Measurements from ENCODE around the gene ARHGAP26. TPM values are rescaled to one million over a fixed set of nuclear protein-coding genes. Genes with fewer than 3 reads are reported as not detected.

The ARHGAP26 gene
- total RNA-seq, 4 donors from 2014 or later, result 12.4 to 49.5 (median 31.8) TPM

DNA sequence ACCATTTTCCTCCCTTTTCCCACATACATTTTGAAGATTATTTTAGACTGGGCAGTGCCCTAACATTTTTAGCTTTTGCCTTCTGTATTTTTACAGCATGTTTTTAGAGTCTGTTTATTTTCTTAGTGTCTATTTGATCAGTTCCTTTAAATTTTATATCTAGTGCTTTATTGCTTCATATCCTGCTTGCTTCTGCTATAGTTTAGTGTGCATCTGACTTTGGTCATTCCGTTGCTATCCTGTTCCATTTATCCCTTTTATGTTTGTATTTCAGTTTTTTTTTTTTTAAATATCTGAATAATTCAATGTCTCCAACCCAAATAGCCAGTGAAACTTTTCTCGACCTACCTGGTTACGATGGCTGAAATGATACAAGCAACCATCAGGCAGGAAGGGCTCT lies 203.8 kb downstream of the ARHGAP26 start:
- no peak for TF ChIP-seq POLR2A (IDR thresholded peaks at IDR 0.05)
- TF ChIP-seq, protein P1, sequence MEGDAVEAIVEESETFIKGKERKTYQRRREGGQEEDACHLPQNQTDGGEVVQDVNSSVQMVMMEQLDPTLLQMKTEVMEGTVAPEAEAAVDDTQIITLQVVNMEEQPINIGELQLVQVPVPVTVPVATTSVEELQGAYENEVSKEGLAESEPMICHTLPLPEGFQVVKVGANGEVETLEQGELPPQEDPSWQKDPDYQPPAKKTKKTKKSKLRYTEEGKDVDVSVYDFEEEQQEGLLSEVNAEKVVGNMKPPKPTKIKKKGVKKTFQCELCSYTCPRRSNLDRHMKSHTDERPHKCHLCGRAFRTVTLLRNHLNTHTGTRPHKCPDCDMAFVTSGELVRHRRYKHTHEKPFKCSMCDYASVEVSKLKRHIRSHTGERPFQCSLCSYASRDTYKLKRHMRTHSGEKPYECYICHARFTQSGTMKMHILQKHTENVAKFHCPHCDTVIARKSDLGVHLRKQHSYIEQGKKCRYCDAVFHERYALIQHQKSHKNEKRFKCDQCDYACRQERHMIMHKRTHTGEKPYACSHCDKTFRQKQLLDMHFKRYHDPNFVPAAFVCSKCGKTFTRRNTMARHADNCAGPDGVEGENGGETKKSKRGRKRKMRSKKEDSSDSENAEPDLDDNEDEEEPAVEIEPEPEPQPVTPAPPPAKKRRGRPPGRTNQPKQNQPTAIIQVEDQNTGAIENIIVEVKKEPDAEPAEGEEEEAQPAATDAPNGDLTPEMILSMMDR (IDR thresholded peaks at IDR 0.05), result no peak
- no peaks in the 10 kb centered on the region for H3K27me3 ChIP-seq
- H3K9me3 ChIP-seq, result no peaks in the 10 kb centered on the region
- H3K27ac ChIP-seq, result no peak overlapping the region
- no peaks in the 10 kb centered on the region for H3K36me3 ChIP-seq
- DNase-seq, result no peak
- no peaks in the 10 kb centered on the region for H3K4me1 ChIP-seq
- no peak overlapping the region for H3K4me3 ChIP-seq
- intact Hi-C loops (cut with DNase I; ENCODE audit: low total_unique reads), result no loop called here

DNA sequence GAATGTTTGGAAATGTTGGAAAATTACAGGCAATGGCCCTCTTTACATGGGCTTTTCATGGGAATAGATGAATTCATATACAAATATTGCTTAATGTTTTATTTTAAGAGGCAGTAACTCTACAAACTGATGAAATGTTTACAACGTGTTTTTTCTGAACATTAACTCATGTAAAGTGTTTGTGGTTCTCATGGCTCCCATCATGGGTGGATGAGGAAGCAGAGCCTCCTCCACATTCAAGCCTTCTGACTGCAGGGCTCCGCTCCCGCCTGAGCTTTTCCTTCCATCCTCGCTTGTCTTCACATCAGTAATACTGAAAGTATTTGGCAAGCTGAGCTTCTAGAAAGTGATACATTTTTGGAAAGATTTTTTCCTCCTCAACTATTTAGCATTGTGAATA lies 204.2 kb downstream of the ARHGAP26 start:
- Histone ChIP-seq H3K4me1 (no peaks in the 10 kb centered on the region), H3K27ac (no peak overlapping the region), H3K4me3 (no peak overlapping the region), H3K9me3 (no peaks in the 10 kb centered on the region), H3K27me3 (no peaks in the 10 kb centered on the region), H3K36me3 (no peaks in the 10 kb centered on the region)
- DNase-seq, result no peak
- TF ChIP-seq POLR2A (IDR thresholded peaks at IDR 0.05), result no peak
- TF ChIP-seq, protein P1 (IDR thresholded peaks at IDR 0.05), result no peak
- intact Hi-C loops (cut with DNase I; ENCODE audit: low total_unique reads), result no loop called here

DNA sequence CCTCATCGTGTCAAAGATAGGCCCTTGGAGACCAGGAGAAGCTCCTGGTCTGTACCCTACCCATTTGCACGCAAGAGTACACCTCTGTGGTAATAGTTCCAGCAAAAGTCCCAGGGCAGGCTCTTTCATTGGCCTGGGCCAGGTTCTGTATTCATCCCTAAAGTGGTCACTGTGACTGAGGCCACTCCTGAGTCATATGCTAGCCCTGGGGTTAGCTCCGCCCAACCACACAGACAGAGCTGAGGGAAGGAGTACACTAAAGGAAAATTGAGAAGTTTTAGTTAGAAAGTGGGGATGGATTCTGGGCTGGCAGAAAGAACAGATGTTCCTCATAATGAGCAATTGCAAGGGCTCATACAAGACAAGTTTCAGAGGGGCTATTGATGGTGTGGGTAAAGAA lies 206.7 kb downstream of the ARHGAP26 start:
- Histone ChIP-seq H3K27me3 (no peaks in the 10 kb centered on the region), H3K9me3 (no peaks in the 10 kb centered on the region), H3K4me1 (peaks cover 2 to 4% of the 10 kb centered on the region in 2 donors), H3K36me3 (no peaks in the 10 kb centered on the region), H3K27ac (no peak overlapping the region), H3K4me3 (no peak overlapping the region)
- intact Hi-C loops (cut with DNase I; ENCODE audit: low total_unique reads), result no loop called here
- TF ChIP-seq POLR2A (IDR thresholded peaks at IDR 0.05), result no peak
- TF ChIP-seq, protein P1 (IDR thresholded peaks at IDR 0.05), result no peak
- no peak for DNase-seq

DNA sequence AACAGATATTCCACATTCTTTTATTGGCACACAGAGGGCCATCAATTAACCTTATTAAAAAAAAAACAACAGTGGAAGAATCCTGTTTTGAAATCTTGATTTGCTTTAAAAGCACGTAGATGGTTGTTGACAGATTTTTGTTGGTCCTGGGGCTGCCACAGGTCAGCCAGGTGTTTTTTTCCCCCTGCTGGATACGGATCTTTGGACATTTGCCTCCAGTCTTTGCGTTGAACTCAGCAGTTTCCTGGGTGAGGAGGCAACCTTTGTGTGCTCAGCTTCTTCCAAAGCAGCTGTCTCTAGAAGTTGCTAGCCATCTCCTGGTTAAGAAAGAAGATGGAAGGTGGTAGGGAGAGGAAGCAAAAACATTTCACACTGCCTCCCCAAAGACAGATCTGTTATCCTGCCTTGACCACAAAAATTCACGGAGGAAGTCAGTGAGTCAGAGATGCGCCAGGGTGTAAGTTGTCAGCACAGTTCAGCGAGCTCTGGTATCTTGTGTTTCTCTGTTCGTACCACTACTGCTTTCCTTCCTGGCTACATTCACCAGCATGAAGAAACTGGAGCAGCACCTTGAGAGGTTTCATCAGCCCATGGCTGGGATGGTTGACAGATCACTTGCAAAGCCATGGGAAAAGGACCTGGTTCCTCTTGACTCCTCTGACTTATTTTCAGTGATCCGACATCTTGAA lies 207.3 kb downstream of the ARHGAP26 start:
- no peaks in the 10 kb centered on the region for H3K36me3 ChIP-seq
- no peak overlapping the region for H3K4me3 ChIP-seq
- H3K27ac ChIP-seq, result no peak overlapping the region
- H3K4me1 ChIP-seq, result peaks cover 8 to 11% of the 10 kb centered on the region in 2 donors
- H3K9me3 ChIP-seq, result no peaks in the 10 kb centered on the region
- intact Hi-C loops (cut with DNase I; ENCODE audit: low total_unique reads), result no loop called here
- TF ChIP-seq, protein P1 (IDR thresholded peaks at IDR 0.05), result no peak
- TF ChIP-seq POLR2A (IDR thresholded peaks at IDR 0.05), result no peak
- no peaks in the 10 kb centered on the region for H3K27me3 ChIP-seq
- DNase-seq, result no peak

DNA sequence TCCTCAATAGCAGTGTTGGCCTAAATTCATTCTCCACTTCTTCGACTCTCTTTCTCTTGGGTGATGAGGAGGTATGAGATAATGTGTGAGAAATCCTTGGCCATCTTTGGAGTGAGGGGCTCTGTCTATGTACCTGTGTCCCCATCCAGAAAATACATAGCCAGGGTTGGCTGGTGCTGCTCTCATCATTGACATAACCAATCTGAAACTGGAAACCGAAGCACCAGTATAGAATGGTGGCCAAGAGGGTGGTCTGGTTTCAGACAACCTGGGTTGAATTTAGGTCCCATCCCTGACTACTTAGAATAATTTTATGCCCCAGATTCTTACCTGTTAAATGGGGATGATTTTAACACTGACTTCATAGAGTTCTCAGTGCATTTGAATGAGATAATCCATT lies 208.1 kb downstream of the ARHGAP26 start:
- DNase-seq, result no peak
- no peaks in the 10 kb centered on the region for H3K27me3 ChIP-seq
- H3K9me3 ChIP-seq, result no peaks in the 10 kb centered on the region
- H3K36me3 ChIP-seq, result no peaks in the 10 kb centered on the region
- H3K4me1 ChIP-seq, result peaks cover 12 to 13% of the 10 kb centered on the region in 2 donors
- TF ChIP-seq POLR2A (IDR thresholded peaks at IDR 0.05), result no peak
- TF ChIP-seq, protein P1 (IDR thresholded peaks at IDR 0.05), result no peak
- H3K27ac ChIP-seq, result no peak overlapping the region
- no peak overlapping the region for H3K4me3 ChIP-seq
- intact Hi-C loops (cut with DNase I; ENCODE audit: low total_unique reads), result no loop called here
